Endodermal cell (in vitro differentiated cells): ENCODE data around the gene PADI2. TPM values are rescaled to one million over a fixed set of nuclear protein-coding genes. Genes with fewer than 3 reads are reported as not detected.

Experiments used
- DNase-seq: peaks from one replicate; pipeline ENCODE4 v3.0.0-alpha.2; 2017
- H3K27ac ChIP-seq: 2 replicates; pipeline ENCODE4 v1.5.1; 2013; ENCODE audit warnings: mild to moderate bottlenecking, low read depth, low read length, moderate library complexity
- H3K27me3 ChIP-seq: 2 replicates; pipeline ENCODE4 v1.6.1; 2013; ENCODE audit warnings: mild to moderate bottlenecking, low read length, moderate library complexity; ENCODE audit not compliant: insufficient read depth, control insufficient read depth, poor library complexity, severe bottlenecking
- H3K36me3 ChIP-seq: 2 replicates; pipeline ENCODE4 v1.7.0; 2013; ENCODE audit warnings: mild to moderate bottlenecking, low read length, moderate library complexity; ENCODE audit not compliant: control insufficient read depth, insufficient read depth
- H3K4me1 ChIP-seq: one replicate; pipeline ENCODE4 v1.7.0; 2013; ENCODE audit warnings: low read length; ENCODE audit not compliant: control insufficient read depth, insufficient read depth
- H3K4me3 ChIP-seq: 2 replicates; pipeline ENCODE4 v1.5.1; 2013; ENCODE audit warnings: mild to moderate bottlenecking, low read length, moderate library complexity
- H3K9ac ChIP-seq: 2 replicates; pipeline ENCODE4 v1.6.1; 2013; ENCODE audit warnings: mild to moderate bottlenecking, low read length, moderate library complexity; ENCODE audit not compliant: poor library complexity, severe bottlenecking; ENCODE audit errors: extremely low read depth
- H3K9me3 ChIP-seq: 2 replicates; pipeline ENCODE4 v1.6.1; 2013; ENCODE audit warnings: mild to moderate bottlenecking, low read length, moderate library complexity; ENCODE audit not compliant: control insufficient read depth
- H3K27ac Mint-ChIP-seq: 2 replicates; pipeline ENCODE4 v1.8.0; 2020; ENCODE audit warnings: mixed read lengths
- H3K27me3 Mint-ChIP-seq: 2 replicates; pipeline ENCODE4 v1.8.0; 2021; ENCODE audit warnings: mild to moderate bottlenecking, mixed read lengths; ENCODE audit not compliant: insufficient read depth
- H3K36me3 Mint-ChIP-seq: 2 replicates; pipeline ENCODE4 v1.8.0; 2020; ENCODE audit warnings: low read depth, mixed read lengths
- H3K4me1 Mint-ChIP-seq: 2 replicates; pipeline ENCODE4 v1.8.0; 2020; ENCODE audit warnings: mixed read lengths
- H3K4me3 Mint-ChIP-seq: 2 replicates; pipeline ENCODE4 v1.8.0; 2020; ENCODE audit warnings: mild to moderate bottlenecking, moderate library complexity, mixed read lengths
- H3K9me3 Mint-ChIP-seq: 2 replicates; pipeline ENCODE4 v1.8.0; 2020; ENCODE audit warnings: mild to moderate bottlenecking, mixed read lengths
- WGBS, 2 experiments: methylation state at CpG; one replicate each; pipeline versions ENCODE4 v1.1.5 to v1.1.7; 2013; ENCODE audit warnings: missing lambda C conversion rate in 2 of 2, mixed read lengths in 1 of 2; ENCODE audit not compliant: insufficient coverage in 1 of 2, insufficient read length in 1 of 2; 5-methylcytosine and 5-hydroxymethylcytosine counted together
- total RNA-seq, 2 donors: library from RNA; stranded (reverse); fragmentation: NEBNext Ultra II Directional in 1 of 2; extraction: Animal tissue kit (Norgen Biotek cat#: 25700) in 1 of 2; gene quantifications; 2 replicates in 1 of 2; 3 replicates in 1 of 2; pipeline ENCODE4 v1.2.1, GENCODE V29; 2021
- TF ChIP-seq, protein P1 (sequence below): fragments of 200-600 bp; sonication (generic); conservative IDR thresholded peaks from 2 replicates; pipeline ENCODE4 v1.5.0; 2021; ENCODE audit warnings: antibody characterized with exemption, mild to moderate bottlenecking

PADI2 gene
- total RNA-seq, 2 donors from 2014 or later, result 2.0 to 2.7 TPM

DNA sequence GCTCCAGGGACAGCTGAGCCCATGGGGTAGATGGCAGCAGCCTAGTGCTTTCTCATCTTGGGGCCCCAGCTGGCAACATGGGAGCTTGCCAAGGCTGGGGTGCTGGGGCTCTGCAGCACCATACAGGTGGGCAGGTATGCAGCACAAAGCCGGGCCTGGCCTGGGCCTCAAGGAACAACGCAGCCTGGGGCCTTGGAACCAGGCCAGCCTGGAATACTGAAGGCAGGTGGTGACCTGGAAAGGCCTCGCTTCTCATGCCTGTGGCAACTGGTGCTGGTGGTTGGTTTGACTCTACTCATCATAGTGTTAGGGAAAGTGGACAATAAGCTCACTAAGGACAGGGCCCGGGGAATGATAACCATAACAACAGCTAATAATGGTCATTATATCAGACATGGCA, 38.4 kb downstream of the PADI2 start:
- Histone ChIP-seq H3K9ac (no peak overlapping the region), H3K27ac (no peak overlapping the region), H3K9me3 (no peaks in the 10 kb centered on the region), H3K36me3 (no peaks in the 10 kb centered on the region), H3K4me3 (no peak overlapping the region), H3K27me3 (no peaks in the 10 kb centered on the region), H3K4me1 (no peaks in the 10 kb centered on the region)
- WGBS, 2 experiments, result 61 to 69% methylated on average over 3 to 4 of the region's 4 CpGs
- Mint-ChIP-seq H3K4me3 (no peak overlapping the region), H3K4me1 (no peaks in the 10 kb centered on the region), H3K27me3 (no peaks in the 10 kb centered on the region), H3K36me3 (no peaks in the 10 kb centered on the region), H3K27ac (no peak overlapping the region), H3K9me3 (peaks cover 2% of the 10 kb centered on the region)
- DNase-seq, result no peak
- TF ChIP-seq, protein P1, sequence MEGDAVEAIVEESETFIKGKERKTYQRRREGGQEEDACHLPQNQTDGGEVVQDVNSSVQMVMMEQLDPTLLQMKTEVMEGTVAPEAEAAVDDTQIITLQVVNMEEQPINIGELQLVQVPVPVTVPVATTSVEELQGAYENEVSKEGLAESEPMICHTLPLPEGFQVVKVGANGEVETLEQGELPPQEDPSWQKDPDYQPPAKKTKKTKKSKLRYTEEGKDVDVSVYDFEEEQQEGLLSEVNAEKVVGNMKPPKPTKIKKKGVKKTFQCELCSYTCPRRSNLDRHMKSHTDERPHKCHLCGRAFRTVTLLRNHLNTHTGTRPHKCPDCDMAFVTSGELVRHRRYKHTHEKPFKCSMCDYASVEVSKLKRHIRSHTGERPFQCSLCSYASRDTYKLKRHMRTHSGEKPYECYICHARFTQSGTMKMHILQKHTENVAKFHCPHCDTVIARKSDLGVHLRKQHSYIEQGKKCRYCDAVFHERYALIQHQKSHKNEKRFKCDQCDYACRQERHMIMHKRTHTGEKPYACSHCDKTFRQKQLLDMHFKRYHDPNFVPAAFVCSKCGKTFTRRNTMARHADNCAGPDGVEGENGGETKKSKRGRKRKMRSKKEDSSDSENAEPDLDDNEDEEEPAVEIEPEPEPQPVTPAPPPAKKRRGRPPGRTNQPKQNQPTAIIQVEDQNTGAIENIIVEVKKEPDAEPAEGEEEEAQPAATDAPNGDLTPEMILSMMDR, result no peak

DNA sequence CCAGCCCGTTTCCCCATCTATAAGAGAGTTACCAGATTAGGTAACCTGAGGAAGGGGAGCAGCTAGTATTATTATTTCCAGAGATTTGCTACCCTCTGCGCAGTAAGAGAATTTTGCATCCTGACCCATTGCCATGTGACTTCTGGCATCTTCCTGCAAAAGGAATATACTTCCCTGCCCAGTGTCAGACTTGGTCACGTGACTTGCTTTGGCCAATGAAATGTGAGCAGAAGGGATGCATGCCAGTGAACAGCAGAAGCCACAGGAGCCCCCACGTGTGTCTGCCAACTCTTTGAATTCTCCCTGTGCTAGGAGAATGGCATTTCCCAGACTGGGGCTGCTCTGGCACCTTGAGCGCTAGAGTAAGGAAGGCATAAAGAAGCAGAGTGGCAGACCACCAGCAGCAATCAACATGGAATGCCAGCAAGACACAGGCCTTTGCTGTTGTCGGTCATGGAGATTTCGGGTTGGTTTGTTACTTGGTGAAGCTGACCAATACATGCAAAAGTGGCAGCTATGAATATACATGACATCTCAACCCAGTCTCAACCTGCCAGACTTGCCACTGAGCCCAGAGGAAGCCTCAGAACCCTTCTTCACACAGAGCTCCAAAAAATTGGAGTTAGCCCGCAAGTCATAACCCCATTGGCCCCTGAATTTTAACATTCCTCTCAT, 39.0 kb downstream of the PADI2 start:
- Mint-ChIP-seq H3K4me1 (no peaks in the 10 kb centered on the region), H3K36me3 (no peaks in the 10 kb centered on the region), H3K9me3 (peaks cover 2% of the 10 kb centered on the region), H3K27me3 (no peaks in the 10 kb centered on the region), H3K4me3 (no peak overlapping the region), H3K27ac (no peak overlapping the region)
- no peaks in the 10 kb centered on the region for H3K27me3 ChIP-seq
- TF ChIP-seq, protein P1, result no peak
- H3K27ac ChIP-seq, result no peak overlapping the region
- DNase-seq, result no peak
- H3K4me1 ChIP-seq, result no peaks in the 10 kb centered on the region
- H3K9ac ChIP-seq, result no peak overlapping the region
- WGBS, 2 experiments, result 81 to 95% methylated on average over 3 to 8 of the region's 8 CpGs
- no peaks in the 10 kb centered on the region for H3K9me3 ChIP-seq
- H3K4me3 ChIP-seq, result no peak overlapping the region
- H3K36me3 ChIP-seq, result no peaks in the 10 kb centered on the region

DNA sequence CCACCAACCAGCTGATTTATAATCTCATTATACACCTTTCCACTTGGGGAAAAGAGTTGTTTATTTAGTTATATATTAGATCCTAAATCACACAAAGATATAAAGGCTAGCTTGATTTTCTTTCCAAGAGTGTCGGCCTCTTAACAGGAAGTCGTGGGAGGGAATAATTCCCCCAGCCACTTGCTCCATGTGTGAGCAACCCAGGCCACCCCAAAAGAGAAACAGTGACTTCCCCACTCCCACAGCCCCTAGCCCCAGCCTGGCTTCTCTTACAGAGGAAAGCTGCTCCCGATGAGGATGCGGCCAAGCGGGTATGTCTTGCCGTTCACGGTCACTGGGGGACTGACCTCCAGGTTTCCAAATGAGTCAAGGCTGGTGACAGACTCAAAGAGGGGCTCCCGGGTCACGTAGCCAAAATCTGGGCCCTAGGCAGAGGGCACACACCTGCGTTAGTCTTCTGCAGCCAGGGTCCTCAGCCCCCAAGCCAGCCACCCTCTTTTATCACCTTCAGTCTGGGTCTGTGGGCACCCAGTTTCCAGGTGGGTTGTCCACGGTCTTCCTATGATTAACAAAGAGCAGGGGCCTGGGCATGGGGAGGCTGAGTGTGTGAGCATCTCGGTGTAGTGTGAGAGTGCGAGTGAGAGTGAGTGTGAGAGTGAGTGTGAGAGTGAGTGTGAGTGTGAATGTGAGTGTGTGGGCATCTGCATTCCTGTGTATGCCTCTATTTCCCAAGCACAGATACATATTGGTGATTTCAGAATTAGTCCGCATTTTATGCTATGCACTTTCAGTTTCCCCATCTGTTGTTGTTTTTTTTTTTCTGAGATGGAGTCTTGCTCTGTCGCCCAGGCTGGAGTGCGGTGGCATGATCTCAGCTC, 40.0 kb downstream of the PADI2 start:
- Histone ChIP-seq H3K27me3 (no peaks in the 10 kb centered on the region), H3K4me1 (no peaks in the 10 kb centered on the region), H3K4me3 (no peak overlapping the region), H3K9ac (no peak overlapping the region), H3K27ac (no peak overlapping the region), H3K36me3 (no peaks in the 10 kb centered on the region), H3K9me3 (no peaks in the 10 kb centered on the region)
- no peak for DNase-seq
- TF ChIP-seq, protein P1, result no peak
- Mint-ChIP-seq H3K27me3 (no peaks in the 10 kb centered on the region), H3K4me1 (no peaks in the 10 kb centered on the region), H3K4me3 (no peak overlapping the region), H3K36me3 (no peaks in the 10 kb centered on the region), H3K9me3 (peaks cover 2% of the 10 kb centered on the region), H3K27ac (no peak overlapping the region)
- WGBS, 2 experiments, result 85 to 87% methylated on average over 11 to 16 of the region's 16 CpGs
